NCI-H1092 (cell line): ENCODE measurements around the gene PKMYT1.

ENCODE experiments used
- DNase-seq: peaks from one replicate; lab custom pipeline; 2025; lab: John Stamatoyannopoulos, UW

Gene PKMYT1

DNA sequence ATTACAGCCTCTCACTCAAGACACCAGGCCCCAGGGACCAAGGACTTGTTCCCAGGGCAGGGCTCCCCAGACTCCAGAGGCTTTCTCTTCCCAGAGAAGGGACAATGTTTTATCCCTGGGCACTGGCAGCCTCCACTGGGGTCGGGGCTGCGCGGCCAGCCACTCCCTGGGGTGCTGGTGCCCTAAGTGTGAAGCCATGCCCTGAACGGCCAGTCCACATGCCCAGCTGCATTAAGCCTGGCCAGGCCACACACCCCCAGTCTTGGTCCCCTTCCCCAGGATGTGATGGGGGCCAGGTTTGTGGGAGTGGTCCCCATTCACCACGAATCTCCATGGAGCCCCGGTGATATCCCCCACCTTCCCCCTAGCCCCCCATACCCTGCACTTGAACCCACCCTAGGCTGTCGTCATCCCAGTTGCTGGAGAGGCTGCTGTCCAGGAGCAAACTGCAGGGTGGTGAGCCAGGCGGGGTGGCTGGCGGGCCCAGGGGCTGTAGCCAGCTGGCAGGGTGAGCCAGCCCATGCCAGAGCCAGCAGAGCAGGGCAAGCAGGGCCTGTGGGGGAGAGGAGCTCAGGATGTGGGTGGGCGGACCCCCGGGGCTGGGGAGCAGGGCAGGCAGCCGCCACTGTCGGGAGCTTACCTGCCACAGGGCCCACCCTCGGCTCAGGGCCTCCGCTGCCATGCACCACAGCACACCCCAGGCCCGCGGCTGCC, 6.5 kb downstream of the PKMYT1 start:
- no peak for DNase-seq

DNA sequence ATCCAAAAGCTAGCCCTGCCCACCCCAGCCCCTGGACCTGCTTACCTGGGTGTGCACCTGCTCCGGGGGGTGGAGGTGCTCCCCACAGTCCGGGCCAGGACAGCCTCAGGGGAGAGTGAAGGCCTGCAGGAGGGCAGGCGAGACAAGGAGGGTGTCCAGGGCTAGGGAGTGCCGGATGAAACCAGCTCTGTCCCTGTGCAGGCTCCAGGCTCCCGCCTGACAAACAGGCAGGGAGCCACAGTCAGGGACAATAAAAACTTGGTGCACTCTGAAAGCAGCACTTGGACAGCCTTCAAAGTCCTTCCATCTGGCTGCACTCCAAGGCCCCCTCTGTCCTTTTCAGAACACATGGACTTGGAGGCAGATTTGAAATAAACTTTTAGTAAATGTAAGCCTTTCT, 7.2 kb downstream of the PKMYT1 start:
- DNase-seq: no peak

DNA sequence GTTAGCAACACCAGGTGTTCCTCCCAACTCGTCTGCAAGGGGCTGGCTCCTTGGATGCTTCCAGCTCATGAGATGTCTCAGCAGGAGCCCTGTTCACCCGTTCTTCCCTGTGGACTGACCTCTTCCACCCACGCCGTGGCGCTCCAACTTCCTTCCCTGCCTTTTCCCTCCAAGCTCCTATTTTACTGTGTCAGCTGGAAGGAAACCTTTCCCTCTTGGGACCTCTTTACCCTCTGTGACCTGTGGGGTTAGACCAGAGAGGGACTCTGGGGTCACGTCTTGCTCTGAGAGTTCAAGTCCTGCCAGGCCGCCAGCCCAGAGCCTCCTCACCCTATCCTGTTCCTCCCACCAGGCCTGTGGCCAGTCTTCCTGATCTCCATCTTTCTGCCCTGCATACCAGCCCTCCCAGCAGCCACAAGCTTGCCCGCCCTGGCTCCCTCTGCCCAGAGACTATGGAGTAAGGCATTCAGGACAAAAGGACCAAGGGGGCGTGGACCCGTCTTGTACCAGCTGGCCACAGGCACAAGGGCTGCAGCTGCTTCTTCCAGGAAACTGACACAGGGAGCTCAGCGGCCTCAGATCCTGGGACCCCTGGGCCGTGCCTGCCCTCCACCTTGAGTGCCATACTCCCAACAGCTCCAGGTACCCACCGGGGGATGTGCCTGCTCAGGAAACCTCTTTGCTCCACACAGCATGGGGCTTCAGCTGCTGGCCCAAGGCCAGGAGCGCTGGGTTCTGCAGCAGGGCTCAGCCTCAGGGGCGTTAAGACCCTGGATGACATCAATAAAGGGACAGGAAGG, 8.1 kb downstream of the PKMYT1 start:
- no peak for DNase-seq

DNA sequence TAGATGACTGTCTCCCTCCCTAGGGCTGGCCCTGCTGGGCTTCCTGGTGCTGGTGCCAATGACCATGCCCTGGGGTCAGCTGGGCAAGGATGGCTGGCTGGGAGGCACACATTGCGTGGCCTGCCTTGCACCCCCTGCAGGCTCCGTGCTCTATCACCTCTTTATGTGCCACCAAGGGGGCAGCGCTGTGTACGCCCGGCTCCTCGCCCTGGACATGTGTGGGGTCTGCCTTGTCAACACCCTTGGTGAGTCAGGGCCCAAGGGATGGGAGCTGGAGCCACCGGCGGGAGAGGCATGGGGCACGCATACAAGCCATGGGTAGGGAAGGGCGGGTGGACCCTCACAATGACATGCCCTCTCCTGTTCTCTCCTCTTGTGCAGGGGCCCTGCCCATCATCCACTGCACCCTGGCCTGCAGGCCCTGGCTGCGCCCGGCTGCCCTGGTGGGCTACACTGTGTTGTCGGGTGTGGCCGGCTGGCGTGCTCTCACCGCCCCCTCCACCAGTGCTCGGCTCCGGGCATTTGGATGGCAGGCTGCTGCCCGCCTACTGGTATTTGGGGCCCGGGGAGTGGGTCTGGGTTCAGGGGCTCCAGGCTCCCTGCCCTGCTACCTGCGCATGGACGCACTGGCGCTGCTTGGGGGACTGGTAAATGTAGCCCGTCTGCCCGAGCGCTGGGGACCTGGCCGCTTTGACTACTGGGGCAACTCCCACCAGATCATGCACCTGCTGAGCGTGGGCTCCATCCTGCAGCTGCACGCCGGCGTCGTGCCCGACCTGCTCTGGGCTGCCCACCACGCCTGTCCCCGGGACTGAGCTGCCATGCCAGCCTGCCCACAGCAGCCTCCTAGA, 8.9 kb downstream of the PKMYT1 start:
- no peak for DNase-seq

DNA sequence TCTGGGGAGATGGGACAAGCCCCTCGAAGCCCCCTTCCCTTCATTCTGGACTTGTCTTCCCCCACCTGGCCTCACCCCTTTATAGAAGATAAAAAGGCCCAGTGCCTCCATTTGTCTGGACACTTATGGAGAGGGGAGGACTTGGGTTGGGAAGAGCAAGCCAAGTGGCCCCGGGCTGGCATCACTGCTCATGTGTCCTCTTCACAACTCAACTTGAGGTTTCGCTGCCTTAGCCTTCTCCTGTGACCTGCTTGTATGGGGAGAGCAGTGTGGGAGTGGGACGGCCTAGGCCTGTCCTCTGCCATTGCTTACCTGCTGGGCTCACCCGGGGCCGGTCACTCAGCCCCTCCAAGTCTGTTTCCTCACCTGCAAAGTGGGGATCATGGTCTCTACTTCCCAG, 9.7 kb downstream of the PKMYT1 start:
- no peak for DNase-seq

DNA sequence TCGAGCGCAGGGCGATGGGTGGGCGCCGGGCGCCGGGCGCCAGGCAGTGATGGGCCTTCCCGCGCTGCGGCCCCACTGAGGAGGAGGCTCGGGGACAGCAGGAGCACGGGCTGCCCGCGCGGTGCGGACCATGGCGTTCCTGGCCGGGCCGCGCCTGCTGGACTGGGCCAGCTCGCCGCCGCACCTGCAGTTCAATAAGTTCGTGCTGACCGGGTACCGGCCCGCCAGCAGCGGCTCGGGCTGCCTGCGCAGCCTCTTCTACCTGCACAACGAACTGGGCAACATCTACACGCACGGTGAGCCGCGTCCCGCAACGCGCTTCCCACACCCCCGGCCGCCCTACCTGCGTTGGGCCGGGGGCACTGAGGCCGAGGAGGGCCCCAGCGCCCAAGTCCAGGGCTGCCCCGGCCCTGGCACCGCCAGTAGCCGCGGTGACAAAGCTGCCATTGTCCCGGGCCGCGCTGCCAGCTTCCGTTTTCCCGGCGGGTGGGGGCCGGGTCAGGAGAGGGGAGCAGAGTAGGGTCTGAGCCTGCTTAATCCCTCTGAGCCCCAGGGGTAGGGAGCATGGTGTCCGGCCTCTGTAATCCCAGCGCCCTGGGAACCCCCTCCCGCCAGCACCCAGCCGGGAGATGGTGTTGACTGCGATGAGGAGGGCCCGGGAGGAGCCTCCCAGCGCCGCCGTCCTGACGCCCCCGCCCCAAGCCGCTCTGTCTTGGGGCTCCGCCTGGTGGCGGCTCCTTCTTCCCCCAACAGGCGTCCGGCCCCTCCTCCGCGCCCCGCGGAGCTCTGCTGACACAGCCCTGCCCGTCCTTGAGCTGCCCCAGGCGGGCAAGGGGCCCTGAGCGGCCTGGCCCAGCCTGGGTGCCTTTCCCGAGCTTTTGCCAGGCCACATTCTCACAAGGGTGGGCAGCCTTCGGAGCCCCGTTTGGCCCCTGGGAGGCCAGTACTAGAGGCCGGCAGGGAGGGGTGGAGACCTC, 10.4 kb downstream of the PKMYT1 start:
- DNase-seq: no peak

DNA sequence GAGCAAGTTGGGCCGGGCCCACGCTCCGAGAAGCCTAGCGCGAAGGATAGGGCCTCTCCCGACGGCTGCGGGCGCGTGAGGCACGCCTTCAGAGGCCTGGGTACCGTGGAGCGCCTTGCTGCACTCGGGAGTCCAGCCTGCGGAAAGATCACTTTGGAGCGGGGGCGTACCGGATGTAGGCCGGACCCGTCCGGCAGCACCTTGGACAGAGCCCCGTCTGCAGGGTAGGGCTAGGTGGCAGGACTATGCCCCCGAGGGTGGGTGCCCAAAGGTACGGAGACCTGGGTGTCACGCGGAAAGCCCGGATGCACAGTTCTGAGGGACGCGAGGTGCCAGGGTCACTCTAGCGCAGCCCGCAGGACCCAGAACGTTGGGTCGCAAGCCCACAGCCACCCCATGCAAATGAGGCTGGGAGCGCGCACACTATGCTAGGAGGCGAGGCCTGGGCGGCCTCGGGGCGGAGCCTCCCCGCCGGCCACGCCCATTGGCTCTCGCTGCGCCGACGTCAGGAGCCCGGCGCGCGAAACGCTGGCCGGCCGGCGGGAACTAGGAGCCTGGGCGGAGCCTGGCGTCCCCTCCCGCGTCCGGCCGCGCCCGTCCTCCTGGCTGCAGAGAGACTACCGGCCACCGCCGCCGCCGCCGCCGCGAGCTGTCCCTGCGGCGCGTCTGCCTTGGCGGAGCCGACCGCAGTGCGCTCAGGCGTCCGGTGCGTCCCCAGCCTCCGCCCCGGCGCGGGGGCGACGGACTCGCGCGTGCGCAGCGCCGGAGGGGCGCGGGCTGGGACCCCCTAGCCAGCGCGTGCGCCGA, 11.3 kb downstream of the PKMYT1 start, which contains the start of gene PAQR4:
Gene PAQR4 (plus strand): TSS at position 611 of the 807 bp plus-strand sequence. CDS start 327 bp downstream, outside the sequence.
- DNase-seq: peak; percentile 87

DNA sequence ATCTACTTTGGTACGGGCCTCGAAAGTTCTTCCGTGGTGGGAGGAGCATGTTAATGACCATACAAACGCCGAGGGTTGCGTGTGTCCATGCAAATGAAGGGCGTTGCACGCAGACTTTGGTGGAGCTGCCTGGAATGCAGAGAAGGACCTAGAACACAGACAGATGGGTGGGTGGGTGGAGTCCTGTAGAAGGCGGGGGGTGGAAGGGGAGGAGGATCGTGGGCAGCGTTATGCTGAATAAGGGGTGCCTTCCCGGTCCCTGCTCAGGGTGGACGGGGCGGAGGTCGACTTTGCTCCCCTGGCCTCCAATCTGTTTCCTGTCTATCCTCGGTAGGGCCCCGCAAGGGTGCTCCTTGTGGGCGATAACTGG, 11.9 kb downstream of the PKMYT1 start:
- no peak for DNase-seq

DNA sequence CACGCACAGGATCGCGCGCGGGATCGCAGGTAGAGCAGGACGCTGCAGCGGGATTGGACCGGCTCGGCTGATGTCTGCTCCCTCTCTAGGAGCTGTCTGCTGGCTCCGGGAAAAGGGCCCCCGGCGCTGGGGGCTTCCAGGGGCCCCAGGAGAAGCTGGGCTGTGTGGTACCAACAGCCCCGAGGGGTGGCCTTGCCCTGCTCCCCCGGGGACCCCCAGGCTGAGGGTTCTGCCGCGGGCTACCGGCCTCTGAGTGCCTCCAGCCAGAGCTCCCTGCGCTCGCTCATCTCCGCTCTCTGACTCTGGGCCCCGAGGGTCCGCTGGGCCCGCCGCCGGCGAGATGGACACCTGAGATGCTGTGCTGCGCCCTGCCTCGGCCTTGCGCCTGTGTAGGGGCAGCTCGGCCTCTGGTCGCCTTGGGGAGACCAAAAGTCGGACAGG, 12.5 kb downstream of the PKMYT1 start:
- DNase-seq: no peak

DNA sequence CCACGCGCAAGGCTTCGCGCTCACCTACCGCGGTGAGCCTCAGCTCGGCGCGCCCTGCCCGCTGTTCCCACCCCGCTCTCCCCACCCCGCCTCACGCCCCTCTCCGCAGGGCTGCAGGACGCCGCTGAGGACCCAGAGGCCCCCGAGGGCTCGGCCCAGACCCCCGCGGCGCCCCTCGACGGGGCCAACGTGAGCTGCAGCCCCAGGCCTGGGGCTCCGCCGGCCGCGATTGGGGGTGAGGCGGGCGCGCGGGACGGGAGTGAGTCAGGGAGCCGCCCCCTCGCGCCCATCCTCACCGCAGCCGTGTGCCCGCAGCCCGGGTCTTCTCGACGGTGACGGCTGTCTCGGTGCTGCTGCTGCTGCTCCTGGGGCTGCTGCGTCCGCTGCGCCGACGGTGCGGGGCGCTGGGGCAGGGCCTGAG, 13.0 kb downstream of the PKMYT1 start:
- DNase-seq: no peak

DNA sequence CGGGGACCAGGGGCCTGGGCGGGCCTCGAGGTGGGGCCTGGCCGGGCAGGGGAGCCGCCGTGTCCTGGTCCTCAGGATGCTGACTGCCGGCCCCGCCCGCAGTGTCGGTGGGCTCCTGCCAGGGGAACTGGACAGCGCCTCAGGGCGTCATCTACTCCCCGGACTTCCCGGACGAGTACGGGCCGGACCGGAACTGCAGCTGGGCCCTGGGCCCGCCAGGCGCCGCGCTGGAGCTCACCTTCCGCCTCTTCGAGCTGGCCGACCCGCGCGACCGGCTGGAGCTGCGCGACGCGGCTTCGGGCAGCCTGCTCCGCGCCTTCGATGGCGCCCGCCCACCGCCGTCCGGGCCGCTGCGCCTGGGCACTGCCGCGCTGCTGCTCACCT, 13.4 kb downstream of the PKMYT1 start:
- DNase-seq: no peak

DNA sequence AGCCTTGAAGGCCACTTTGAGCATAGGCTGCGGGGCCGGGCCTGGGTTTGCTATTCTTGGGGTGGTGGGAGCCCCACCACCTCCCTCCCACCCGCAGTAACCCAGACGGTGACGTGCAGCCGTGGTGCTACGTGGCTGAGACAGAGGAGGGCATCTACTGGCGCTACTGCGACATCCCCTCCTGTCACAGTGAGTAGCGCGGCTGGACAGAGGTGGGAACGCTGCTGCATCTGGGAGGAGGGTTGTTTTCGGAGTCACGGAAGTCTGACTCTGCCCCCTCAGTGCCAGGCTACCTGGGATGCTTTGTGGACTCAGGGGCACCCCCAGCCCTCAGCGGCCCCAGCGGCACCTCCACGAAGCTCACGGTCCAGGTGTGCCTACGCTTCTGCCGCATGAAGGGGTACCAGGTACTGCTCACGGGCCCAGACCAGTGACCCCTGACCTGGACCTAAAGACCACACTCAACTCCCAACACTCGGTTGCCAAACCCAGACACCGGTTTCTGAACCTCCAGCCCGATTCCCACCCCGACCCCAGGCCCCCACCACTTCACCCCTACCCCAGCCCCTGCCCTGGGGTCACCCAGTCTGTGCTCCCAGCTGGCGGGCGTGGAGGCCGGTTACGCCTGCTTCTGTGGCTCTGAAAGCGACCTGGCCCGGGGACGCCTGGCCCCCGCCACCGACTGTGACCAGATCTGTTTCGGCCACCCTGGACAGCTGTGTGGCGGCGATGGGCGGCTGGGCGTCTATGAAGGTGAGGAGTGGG, 14.0 kb downstream of the PKMYT1 start:
- no peak for DNase-seq

DNA sequence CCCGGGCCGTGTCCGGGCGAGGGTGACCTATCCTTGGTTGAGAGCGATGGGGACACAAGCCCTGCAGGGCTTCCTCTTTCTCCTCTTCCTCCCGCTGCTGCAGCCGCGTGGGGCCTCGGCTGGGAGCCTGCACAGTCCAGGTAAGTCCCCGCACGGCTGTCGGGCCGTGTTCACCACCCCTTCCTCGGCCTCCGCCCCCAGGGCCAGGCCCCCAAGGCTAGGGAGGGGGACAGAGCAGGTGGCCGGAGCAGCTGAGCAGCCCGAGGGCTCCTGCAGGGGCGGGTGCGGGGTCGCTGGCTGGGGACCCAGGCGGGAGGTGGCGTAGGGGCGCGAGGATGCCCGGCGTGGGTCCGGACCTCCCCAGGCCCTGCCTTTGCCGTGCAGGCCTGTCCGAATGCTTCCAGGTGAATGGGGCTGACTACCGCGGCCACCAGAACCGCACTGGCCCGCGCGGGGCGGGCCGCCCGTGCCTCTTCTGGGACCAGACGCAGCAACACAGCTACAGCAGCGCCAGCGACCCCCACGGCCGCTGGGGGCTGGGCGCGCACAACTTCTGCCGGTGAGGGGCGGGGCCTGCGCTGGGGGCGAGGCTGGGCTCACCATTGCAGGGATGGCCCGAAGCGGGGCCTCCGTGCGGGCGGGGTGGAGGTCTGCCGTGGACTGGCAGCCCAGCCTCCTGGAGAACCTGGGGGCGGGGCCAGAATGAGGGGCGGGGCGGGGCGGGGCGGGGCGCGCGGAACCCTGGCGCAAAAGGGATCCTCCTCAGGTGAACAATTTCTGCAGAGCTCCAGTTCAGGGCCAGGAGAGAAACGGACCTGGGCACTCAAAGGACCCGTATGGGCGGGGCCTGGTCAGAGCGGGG, 15.5 kb downstream of the PKMYT1 start:
- peak; percentile 19 for DNase-seq

DNA sequence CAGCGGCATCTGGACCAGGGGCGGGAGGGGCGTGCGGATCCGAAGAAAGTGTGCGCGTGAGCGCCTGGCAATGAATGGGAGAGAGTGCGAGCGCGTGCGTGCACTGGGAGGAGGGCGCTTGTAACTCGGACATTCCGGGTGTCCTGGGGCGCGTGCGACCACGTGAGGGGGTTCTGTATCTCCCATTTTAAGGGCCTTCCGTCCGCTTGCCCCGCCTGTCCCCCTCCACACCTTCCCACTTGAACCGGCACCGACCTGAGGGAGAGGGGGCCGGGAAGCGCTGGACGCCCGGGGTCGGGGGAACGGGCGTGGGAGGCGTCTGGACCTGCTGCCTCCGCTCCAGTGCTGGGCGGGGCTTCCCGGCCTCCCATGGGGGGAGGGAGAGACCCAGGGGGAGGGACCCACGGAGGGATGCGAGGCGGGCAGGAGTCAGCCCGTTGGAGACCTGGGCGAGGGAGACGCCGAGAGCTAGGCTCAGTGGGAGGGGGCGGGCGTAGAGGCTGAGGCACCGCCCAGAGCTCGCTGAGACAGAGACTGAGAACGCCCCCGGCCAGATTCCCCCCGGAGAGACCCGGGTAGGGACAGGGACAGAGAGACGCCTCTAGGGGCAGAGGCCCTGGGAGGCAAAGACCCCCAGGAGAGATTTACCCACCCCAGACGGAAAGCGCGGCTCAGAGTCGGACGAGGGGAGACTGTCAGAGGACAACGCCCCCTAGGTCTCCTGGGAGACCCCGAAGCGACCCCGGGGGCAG, 16.3 kb downstream of the PKMYT1 start, which contains the start of gene KREMEN2:
Gene KREMEN2 (plus strand): TSS at position 553 of the 752 bp plus-strand sequence. CDS start 246 bp downstream, outside the sequence.
- no peak for DNase-seq

DNA sequence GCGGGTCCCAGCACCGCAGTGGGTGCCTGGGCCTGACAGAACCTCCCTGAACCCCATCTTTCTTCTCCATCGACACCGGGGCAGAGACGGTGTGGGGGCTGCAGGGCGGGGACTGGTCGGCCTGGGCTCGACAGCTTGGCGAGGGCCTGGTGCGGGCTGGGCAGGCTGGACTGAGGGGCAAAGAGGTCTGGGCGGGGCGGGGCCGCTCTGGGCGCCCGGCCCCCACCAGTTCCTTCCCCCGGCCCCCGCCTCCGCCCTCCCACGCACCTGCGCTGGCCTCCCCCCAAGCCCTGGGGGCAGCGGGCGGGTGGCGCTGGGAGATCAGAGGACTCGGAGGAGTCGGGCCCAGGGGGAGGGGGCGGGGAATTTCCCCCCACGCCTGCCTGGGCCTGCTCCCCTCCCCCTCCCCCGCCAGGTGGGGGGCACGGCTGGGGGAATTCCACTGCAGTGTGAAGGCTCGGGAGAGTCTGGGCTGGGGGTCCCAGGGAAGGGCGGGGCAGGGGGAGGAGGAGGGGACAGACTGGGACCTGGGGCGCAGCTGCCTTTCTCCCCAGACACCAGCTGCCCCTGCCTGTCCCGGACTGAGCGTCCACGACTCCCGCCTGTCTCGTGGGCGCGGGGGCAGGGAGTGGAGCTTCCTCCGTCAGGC, 17.0 kb downstream of the PKMYT1 start:
- DNase-seq: no peak

DNA sequence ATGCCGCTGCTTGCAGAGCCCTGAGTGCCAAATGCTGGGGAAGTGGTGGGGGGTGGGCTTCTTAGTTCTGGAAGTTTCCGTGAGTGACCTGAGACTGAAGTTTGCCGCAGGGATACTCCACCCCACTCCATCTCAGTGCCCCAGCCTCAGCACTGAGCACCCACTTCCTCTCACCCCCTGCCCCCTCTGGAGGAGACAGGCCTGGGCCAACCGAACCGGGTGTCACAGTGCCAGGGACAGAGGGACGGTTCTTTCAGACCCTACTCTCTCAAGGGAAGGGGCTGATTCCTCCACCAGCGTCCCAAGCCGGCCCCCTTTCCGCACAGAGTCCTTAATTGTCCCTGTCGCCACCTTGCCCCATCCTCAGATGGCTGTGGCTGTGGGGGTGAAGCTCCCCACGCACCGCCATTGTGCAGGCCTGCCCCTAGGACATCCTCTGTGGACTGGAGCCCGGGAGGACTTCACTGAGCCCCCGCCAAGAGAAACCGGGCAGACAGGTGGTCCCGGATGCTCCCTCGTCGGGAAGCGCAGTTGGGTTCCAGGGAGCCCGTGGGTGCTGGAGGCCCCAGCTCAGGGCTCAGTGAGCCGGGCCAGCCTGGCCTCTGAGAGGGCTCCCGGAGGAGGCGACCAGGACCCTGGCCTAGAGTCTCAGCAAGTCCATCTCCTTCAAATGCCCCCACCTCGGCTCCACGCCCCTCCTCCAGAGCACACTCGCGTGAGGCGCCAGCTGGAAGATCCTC, 17.7 kb downstream of the PKMYT1 start:
- no peak for DNase-seq
